SK-N-SH (cell line): ENCODE measurements around the gene MOCS2. TPM values are rescaled to one million over a fixed set of nuclear protein-coding genes. Genes with fewer than 3 reads are reported as not detected.

Source experiments
- CTCF ChIA-PET: fragments of 300-600, 350-600 bp; formaldehyde crosslinking; extraction: SDS; loops from one replicate; lab custom pipeline; 2021; lab: Yijun Ruan, JAX
- POLR2A ChIA-PET: fragments of 350-600 bp; sonication (Branson Sonifier 250); formaldehyde crosslinking; extraction: SDS; loops from one replicate; lab custom pipeline; 2020; ENCODE audit warnings: antibody characterized with exemption, inconsistent platforms; lab: Yijun Ruan, JAX
- DNase-seq: peaks from one replicate; pipeline ENCODE4 v3.0.0; 2012
- H2AFZ ChIP-seq: fragments of 200-600 bp; sonication (generic); 2 replicates; pipeline ENCODE4 v1.8.1; 2016; ENCODE audit warnings: antibody characterized with exemption, mild to moderate bottlenecking, low read depth
- H3F3A ChIP-seq: fragments of 200-600 bp; sonication (generic); replicated peaks from 2 replicates; pipeline ENCODE3; 2016; ENCODE audit warnings: antibody characterized with exemption, mild to moderate bottlenecking; ENCODE audit not compliant: insufficient read depth
- H3K27ac ChIP-seq, 2 experiments: fragments of 200-500 bp in 1 of 2; fragments of 200-600 bp in 1 of 2; sonication (Bioruptor generic) in 1 of 2; sonication (generic), shearing (Covaris generic) in 1 of 2; 2 replicates each; pipeline versions ENCODE4 v1.5.1 to v1.6.1; 2014 to 2016; ENCODE audit warnings: low read depth in 2 of 2, inconsistent platforms in 1 of 2, low read length in 1 of 2, mild to moderate bottlenecking in 1 of 2, mixed read lengths in 1 of 2
- H3K27me3 ChIP-seq: fragments of 200-600 bp; sonication (generic), shearing (Covaris generic); 2 replicates; pipeline ENCODE4 v1.6.1; 2016; ENCODE audit warnings: mixed run types; ENCODE audit not compliant: insufficient read depth
- H3K36me3 ChIP-seq, 2 experiments: fragments of 200-500 bp in 1 of 2; fragments of 200-600 bp in 1 of 2; sonication (Bioruptor generic) in 1 of 2; sonication (generic) in 1 of 2; replicated peaks in 1 of 2; 2 replicates each; pipeline versions ENCODE3 to v1.5.1; 2014 to 2016; ENCODE audit warnings: low read length in 1 of 2, mild to moderate bottlenecking in 1 of 2; ENCODE audit not compliant: insufficient read depth in 2 of 2, control insufficient read depth in 1 of 2
- H3K4me1 ChIP-seq, 2 experiments: fragments of 200-500 bp in 1 of 2; fragments of 200-600 bp in 1 of 2; sonication (Bioruptor generic) in 1 of 2; sonication (generic), shearing (Covaris generic) in 1 of 2; 2 replicates each; pipeline versions ENCODE4 v1.5.1 to v1.6.1; 2014 to 2016; ENCODE audit warnings: low read depth in 1 of 2, low read length in 1 of 2, mixed run types in 1 of 2; ENCODE audit not compliant: insufficient read depth in 2 of 2, control insufficient read depth in 1 of 2
- H3K4me2 ChIP-seq: fragments of 200-600 bp; sonication (generic), shearing (Covaris generic); 2 replicates; pipeline ENCODE4 v1.6.1; 2017; ENCODE audit warnings: mixed run types
- H3K4me3 ChIP-seq, 2 experiments: fragments of 200-500 bp in 1 of 2; fragments of 200-600 bp in 1 of 2; sonication (Bioruptor generic) in 1 of 2; sonication (generic), shearing (Covaris generic) in 1 of 2; 2 replicates each; pipeline versions ENCODE4 v1.5.1 to v1.8.1; 2014 to 2016; ENCODE audit warnings: low read depth in 2 of 2, inconsistent platforms in 1 of 2, low read length in 1 of 2, mild to moderate bottlenecking in 1 of 2, mixed read lengths in 1 of 2, moderate library complexity in 1 of 2
- H3K79me2 ChIP-seq: fragments of 200-600 bp; sonication (generic); 2 replicates; pipeline ENCODE4 v1.8.1; 2017; ENCODE audit warnings: mild to moderate bottlenecking; ENCODE audit not compliant: insufficient read depth
- H3K9ac ChIP-seq: fragments of 200-600 bp; sonication (generic); 2 replicates; pipeline ENCODE4 v1.6.1; 2017; ENCODE audit warnings: mixed run types
- H3K9me2 ChIP-seq: fragments of 200-600 bp; sonication (generic); 2 replicates; pipeline ENCODE4 v1.6.1; 2017; ENCODE audit warnings: mixed run types
- H3K9me3 ChIP-seq: fragments of 200-600 bp; sonication (generic); 2 replicates; pipeline ENCODE4 v1.6.1; 2017; ENCODE audit warnings: mixed run types, mild to moderate bottlenecking, moderate library complexity
- H4K20me1 ChIP-seq: fragments of 200-600 bp; sonication (generic); 2 replicates; pipeline ENCODE4 v1.6.1; 2017; ENCODE audit warnings: mild to moderate bottlenecking, mixed run types; ENCODE audit not compliant: insufficient read depth
- CHD2 ChIP-seq: fragments of 150-350 bp; IDR thresholded peaks from 2 replicates; pipeline ENCODE4 v1.6.1; 2018; ENCODE audit warnings: low read length; ENCODE audit not compliant: partially characterized antibody
- ELF1 ChIP-seq: IDR thresholded peaks from 2 replicates; pipeline ENCODE4 v1.4.0; 2012
- EZH2phosphoT487 ChIP-seq: fragments of 200-600 bp; sonication (generic); IDR thresholded peaks from 2 replicates; pipeline ENCODE4 v1.6.1; 2017; ENCODE audit warnings: low read depth, mixed run types, mild to moderate bottlenecking, antibody characterized with exemption, moderate library complexity, borderline replicate concordance
- FOSL2 ChIP-seq: IDR thresholded peaks from 2 replicates; pipeline ENCODE4 v1.4.0; 2012; ENCODE audit warnings: low read depth, mild to moderate bottlenecking, moderate library complexity, borderline replicate concordance
- GATA2 ChIP-seq: sonication (generic); formaldehyde crosslinking; IDR thresholded peaks from 2 replicates; pipeline ENCODE4 v1.5.0; 2020; ENCODE audit warnings: mild to moderate bottlenecking, missing genetic modification reagents
- MAX ChIP-seq: IDR thresholded peaks from 2 replicates; pipeline ENCODE4 v1.4.0; 2012; ENCODE audit warnings: low read depth
- MXI1 ChIP-seq: IDR thresholded peaks from 2 replicates; pipeline ENCODE4 v1.6.1; 2012; ENCODE audit warnings: mild to moderate bottlenecking, low read depth, low read length, improper control_type of control experiment
- NRF1 ChIP-seq: IDR thresholded peaks from 2 replicates; pipeline ENCODE4 v1.6.1; 2012; ENCODE audit warnings: low read depth, mild to moderate bottlenecking, low read length
- REST ChIP-seq: IDR thresholded peaks from 2 replicates; pipeline ENCODE4 v1.6.1; 2012; ENCODE audit warnings: mild to moderate bottlenecking, low read depth, low read length, moderate library complexity
- RFX5 ChIP-seq: IDR thresholded peaks from 2 replicates; pipeline ENCODE4 v1.6.1; 2012; ENCODE audit warnings: mild to moderate bottlenecking, improper control_type of control experiment, low read length
- TCF12 ChIP-seq: IDR thresholded peaks from 2 replicates; pipeline ENCODE4 v1.4.0; 2012
- TEAD4 ChIP-seq: IDR thresholded peaks from 2 replicates; pipeline ENCODE4 v1.4.0; 2012; ENCODE audit warnings: mild to moderate bottlenecking, borderline replicate concordance; ENCODE audit not compliant: insufficient read depth
- YY1 ChIP-seq: IDR thresholded peaks from 2 replicates; pipeline ENCODE4 v1.4.0; 2012; ENCODE audit warnings: low read depth, mild to moderate bottlenecking
- ZBTB33 ChIP-seq: IDR thresholded peaks from 2 replicates; pipeline ENCODE4 v1.4.0; 2012; ENCODE audit warnings: low read depth, borderline replicate concordance
- WGBS: methylation state at CpG from one replicate; pipeline ENCODE4 v1.1.6; 2017; ENCODE audit warnings: low lambda C conversion rate; 5-methylcytosine and 5-hydroxymethylcytosine counted together
- polyA plus RNA-seq, 3 experiments: library from polyadenylated mRNA; depleted of rRNA; stranded (reverse); fragments of >200 nt; gene quantifications; 2 replicates each; pipeline ENCODE4 v1.2.3, GENCODE V29; 2012
- TF ChIP-seq, protein P1 (sequence below): fragments of 150-350 bp; IDR thresholded peaks from 2 replicates; pipeline ENCODE4 v1.6.1; 2016; ENCODE audit warnings: mild to moderate bottlenecking, low read depth, low read length

MOCS2 gene
- polyA plus RNA-seq, 1 of the 3 experiments (the other 2 are of a cell fraction): 26.4 TPM

- Histone ChIP-seq H3F3A (peaks cover 47% of the 10 kb centered on the region), H3K79me2 (0 out of 2 replicates have a peak, but pooled peaks cover 12% of the 10 kb centered on the region), H2AFZ (no peak overlapping the region), H3K9me3 (no peaks in the 10 kb centered on the region)
- TF ChIP-seq MAX: no peak
- no peak for TF ChIP-seq ELF1
- TF ChIP-seq, protein P1, sequence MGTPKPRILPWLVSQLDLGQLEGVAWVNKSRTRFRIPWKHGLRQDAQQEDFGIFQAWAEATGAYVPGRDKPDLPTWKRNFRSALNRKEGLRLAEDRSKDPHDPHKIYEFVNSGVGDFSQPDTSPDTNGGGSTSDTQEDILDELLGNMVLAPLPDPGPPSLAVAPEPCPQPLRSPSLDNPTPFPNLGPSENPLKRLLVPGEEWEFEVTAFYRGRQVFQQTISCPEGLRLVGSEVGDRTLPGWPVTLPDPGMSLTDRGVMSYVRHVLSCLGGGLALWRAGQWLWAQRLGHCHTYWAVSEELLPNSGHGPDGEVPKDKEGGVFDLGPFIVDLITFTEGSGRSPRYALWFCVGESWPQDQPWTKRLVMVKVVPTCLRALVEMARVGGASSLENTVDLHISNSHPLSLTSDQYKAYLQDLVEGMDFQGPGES: no peak
- TF ChIP-seq REST: no peak
- no peak for TF ChIP-seq YY1
- TF ChIP-seq TEAD4: no peak
- no peak for TF ChIP-seq GATA2 (CRISPR knock-in tag)
- no peak for TF ChIP-seq CHD2
- TF ChIP-seq RFX5: no peak
- no peak for TF ChIP-seq FOSL2
- TF ChIP-seq TCF12: no peak
- no peak for TF ChIP-seq NRF1
- no peak for TF ChIP-seq MXI1
- no peak for TF ChIP-seq EZH2phosphoT487
- TF ChIP-seq ZBTB33: no peak
- TF ChIP-seq, all 33 proteins: peak for 0
- 90% methylated on average over 4 of the region's 4 CpGs for WGBS
- Histone ChIP-seq H3K27ac (no peak overlapping the region), H3K9me2 (no peaks in the 10 kb centered on the region), H3K36me3 (peaks cover 71 to 99% of the 10 kb centered on the region in 2 experiments), H3K9ac (no peak overlapping the region), H4K20me1 (no peaks in the 10 kb centered on the region), H3K4me1 (peaks cover under 1 to 1% of the 10 kb centered on the region in 2 experiments; a peak in 2 of 4 replicates), H3K27me3 (no peaks in the 10 kb centered on the region), H3K4me3 (no peak overlapping the region), H3K4me2 (no peak overlapping the region)
- CTCF ChIA-PET: interaction anchor here (1.3 kb wide), 1 partner anchor 33 kb away, joined by 3 read pairs; no protein-coding TSS in a partner anchor
- POLR2A ChIA-PET: no interaction called here
- no peak for DNase-seq
These were observed 41.2 kb downstream of the MOCS2 start for GRCh38 chr5:53068291-53068836.
